Measurements from ENCODE around the gene UPK3A. TPM values are rescaled to one million over a fixed set of nuclear protein-coding genes. Genes with fewer than 3 reads are reported as not detected.

The UPK3A gene
- total RNA-seq, 4 donors from 2014 or later = not detected

GRCh38 chr22:45343143-45343542, 58.4 kb downstream of the UPK3A start:
- H3K27me3 ChIP-seq = no peaks in the 10 kb centered on the region
- no peak overlapping the region for H3K4me3 ChIP-seq
- TF ChIP-seq POLR2A (IDR thresholded peaks at IDR 0.05) (no peak), EP300 (IDR thresholded peaks at IDR 0.05) (no peak), POLR2AphosphoS5 (IDR thresholded peaks at IDR 0.05) (no peak), CTCF (IDR thresholded peaks at IDR 0.05) (no peak)
- no peak for ATAC-seq
- no peaks in the 10 kb centered on the region for H3K4me1 ChIP-seq
- H3K9me3 ChIP-seq = no peaks in the 10 kb centered on the region
- no peak overlapping the region for H3K27ac ChIP-seq
- 87 to 92% methylated on average over 4 to 8 of the region's 8 CpGs for WGBS, 2 donors (ENCODE audit: low coverage in 1 of 2)
- H3K36me3 ChIP-seq = peaks cover 0 to 72% of the 10 kb centered on the region in 2 donors

- H3K9me3 ChIP-seq = no peaks in the 10 kb centered on the region
- 46 to 52% methylated on average over 4 to 5 of the region's 5 CpGs for WGBS, 2 donors (ENCODE audit: low coverage in 1 of 2)
- H3K4me3 ChIP-seq = no peak overlapping the region
- TF ChIP-seq EP300 (IDR thresholded peaks at IDR 0.05) = no peak
- TF ChIP-seq CTCF (IDR thresholded peaks at IDR 0.05) = no peak
- no peak for TF ChIP-seq POLR2AphosphoS5 (IDR thresholded peaks at IDR 0.05)
- no peak for TF ChIP-seq POLR2A (IDR thresholded peaks at IDR 0.05)
- H3K4me1 ChIP-seq = no peaks in the 10 kb centered on the region
- ATAC-seq = peak; percentile 50
- no peaks in the 10 kb centered on the region for H3K27me3 ChIP-seq
- no peak overlapping the region for H3K27ac ChIP-seq
- H3K36me3 ChIP-seq = peaks cover 0 to 61% of the 10 kb centered on the region in 2 donors
These were observed 59.6 kb downstream of the UPK3A start for GRCh38 chr22:45344334-45344733.

Other genes with a start within 250 kb of the UPK3A start
- 10 to 100 TPM; 15.9 to 32.9 (median 28.8) TPM for gene NUP50, start 121.0 kb upstream of the UPK3A start, total RNA-seq
- 10 to 100 TPM; 26.1 to 54.2 (median 37.3) TPM for gene KIAA0930, start 44.1 kb upstream of the UPK3A start, total RNA-seq
- 10 to 100 TPM; 17.4 to 82.9 (median 29.6) TPM for gene FAM118A, start 25.0 kb downstream of the UPK3A start, total RNA-seq
- not detected for gene SMC1B, start 128.7 kb downstream of the UPK3A start, total RNA-seq
- gene RIBC2, start 128.7 kb downstream of the UPK3A start, total RNA-seq = 1 to 10 TPM in 1 of 4 donors, under 1 TPM in 1, not detected in 2; 0.94 to 1.1 TPM
- gene FBLN1, start 217.9 kb downstream of the UPK3A start, total RNA-seq = 100 to 1,000 TPM; 241 to 597 (median 382) TPM

Data from gastroesophageal sphincter (tissue), 4 donors.